ENCODE measurements around the gene DFFA.
"Not testable (repeated sequence)": the region's sequence is repeated elsewhere in the genome, so short reads cannot be mapped to it uniquely, and the experiment has no call there.

DFFA gene

DNA sequence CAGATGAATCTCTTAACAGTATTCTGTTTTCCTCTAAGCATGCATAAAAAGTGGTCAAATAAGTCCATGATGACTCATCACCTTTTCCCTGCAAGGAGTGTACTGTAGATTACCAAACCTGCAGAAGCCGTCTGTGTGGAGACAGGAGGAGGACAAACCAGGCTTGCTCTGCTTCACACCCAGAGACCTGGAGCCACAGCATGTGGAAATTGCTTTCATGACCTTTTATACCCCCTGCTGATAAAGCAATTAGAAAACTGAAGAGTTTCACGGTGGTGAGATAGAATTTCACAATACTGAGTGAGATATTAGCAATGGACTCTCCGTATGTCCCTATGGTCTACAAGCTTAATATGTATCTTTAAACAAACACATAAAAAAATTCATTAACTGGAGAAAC lies 13.1 kb downstream of the DFFA start:
- TF ChIP-seq POLR2A (IDR thresholded peaks at IDR 0.05; ENCODE audit: low read depth, low read length), result no peak
- DNase-seq (ENCODE audit: insufficient read length, low spot score), result peak; percentile 40

DNA sequence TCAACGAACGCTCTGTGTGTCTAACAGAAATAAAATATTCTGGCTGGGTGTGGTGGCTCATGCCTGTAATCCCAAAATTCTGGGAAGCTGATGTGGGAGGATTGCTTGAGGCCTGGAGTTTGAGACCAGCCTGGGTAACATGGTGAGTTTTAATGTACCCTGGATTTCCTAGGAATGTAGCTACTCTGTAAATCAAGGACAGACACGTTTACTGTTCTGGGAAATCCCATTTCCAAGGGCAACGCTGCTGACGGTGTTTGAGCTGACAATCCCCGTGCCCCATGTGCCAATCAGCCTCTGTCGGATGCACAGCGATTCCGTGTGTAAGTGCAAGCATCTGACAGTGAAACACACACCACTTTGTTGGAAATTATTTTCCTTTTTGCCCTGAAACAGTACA lies 14.5 kb downstream of the DFFA start:
- FAIRE-seq, result no peak
- no peak for DNase-seq (ENCODE audit: insufficient read length, low spot score)
- no peak for TF ChIP-seq POLR2A (IDR thresholded peaks at IDR 0.05; ENCODE audit: low read depth, low read length)

More for the DNA sequence above, 13.1 kb downstream of the DFFA start:
- peak; percentile 15 for FAIRE-seq

DNA sequence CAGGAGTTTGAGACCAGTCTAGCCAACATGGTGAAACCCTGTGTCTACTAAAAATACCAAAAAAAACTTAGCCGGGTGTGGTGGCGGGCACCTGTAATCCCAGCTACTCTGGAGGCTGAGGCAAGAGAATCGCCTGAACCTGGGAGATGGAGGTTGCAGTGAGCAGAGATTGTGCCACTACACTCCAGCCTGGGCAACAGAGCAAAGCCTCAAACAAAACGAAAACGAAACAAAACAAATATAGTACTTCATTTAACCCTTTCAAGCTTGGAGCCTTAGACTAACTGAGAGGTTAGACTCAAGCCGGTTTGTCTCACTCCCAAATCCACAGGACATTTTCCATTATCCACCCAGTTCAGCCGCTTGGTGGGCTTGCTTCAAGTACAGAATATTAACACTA lies 14.9 kb downstream of the DFFA start:
- not testable (repeated sequence) for DNase-seq (ENCODE audit: insufficient read length, low spot score); FAIRE-seq

DNA sequence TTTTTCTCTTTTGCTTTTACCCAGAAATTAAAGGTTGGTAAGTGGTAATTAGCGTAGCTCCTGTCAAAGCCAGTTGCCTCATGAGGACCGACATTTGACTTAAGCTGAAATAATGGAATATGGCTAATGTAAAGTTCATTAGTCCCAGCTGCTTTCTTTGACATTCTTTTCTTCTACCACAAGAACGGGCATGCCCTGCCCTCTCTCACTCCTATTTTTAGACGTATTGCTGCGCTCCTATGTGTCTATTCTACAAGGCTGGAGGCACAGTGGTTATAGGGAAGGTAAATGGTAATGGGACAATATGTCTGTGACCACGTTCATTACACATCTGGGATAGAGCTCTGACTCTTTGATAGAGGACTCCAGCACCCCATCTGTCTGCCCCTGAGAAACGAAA lies 15.7 kb downstream of the DFFA start:
- FAIRE-seq (no peak), DNase-seq (ENCODE audit: insufficient read length, low spot score) (no peak)
- no peak for TF ChIP-seq POLR2A (IDR thresholded peaks at IDR 0.05; ENCODE audit: low read depth, low read length)

DNA sequence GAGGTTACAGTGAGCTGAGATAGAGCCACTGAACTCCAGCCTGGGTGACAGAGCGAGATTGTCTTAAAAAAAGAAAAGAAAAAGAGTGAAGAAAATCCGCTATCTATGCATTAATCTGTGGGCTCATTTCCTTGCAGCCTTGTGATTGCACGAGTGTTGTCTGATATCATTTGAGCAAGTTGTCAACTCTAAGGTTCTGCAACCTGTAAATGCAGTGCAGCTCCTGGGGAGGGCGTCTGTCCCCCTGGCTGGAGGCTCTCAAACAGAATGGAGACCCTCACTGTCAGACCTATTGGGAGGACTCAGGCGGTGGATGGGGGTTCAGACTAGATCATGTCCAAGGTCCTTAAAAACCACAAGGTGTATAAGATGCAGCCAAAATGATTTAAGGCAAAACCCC lies 16.3 kb downstream of the DFFA start:
- TF ChIP-seq POLR2A (IDR thresholded peaks at IDR 0.05; ENCODE audit: low read depth, low read length), result no peak
- FAIRE-seq (no peak), DNase-seq (ENCODE audit: insufficient read length, low spot score) (no peak)

DNA sequence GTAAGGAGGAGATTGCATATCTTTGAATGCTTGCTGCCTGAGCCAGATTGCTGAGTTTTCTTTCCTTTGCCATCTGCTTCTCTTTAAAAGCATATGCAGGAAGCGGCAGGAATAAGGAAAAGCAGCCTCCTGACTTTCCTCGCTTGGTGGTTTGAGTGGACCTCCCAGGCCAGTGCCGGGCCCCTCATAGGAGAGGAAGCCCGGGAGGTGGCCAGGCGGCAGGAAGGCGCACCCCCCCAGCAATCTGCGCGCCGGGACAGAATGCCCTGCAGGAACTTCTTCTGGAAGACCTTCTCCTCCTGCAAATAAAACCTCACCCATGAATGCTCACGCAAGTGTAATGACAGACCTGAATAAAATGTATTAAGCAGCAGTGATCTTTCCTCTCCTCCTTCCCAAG lies 21.0 kb downstream of the DFFA start:
- no peak for TF ChIP-seq POLR2A (IDR thresholded peaks at IDR 0.05; ENCODE audit: low read depth, low read length)
- FAIRE-seq (no peak), DNase-seq (ENCODE audit: insufficient read length, low spot score) (no peak)

DNA sequence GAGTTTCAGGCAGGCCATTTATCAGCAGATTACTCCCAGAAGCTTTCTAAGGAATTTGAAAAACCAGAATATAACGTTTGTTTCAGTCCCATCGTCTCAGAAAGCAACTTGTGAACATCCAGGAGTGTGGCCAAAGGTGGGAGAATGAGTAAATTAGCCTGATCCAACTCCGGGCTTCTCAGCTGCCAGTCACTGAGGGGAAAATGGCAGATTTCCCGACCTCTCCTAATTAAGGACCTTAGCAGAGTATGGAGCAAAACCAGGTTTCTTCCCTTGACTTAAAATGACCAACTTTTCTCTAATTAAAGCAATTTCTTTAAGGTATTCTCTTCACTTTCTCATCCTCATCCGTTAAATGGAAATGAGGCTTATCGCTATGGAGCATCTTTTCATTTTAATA lies 21.5 kb downstream of the DFFA start:
- no peak for TF ChIP-seq POLR2A (IDR thresholded peaks at IDR 0.05; ENCODE audit: low read depth, low read length)
- no peak for FAIRE-seq
- DNase-seq (ENCODE audit: insufficient read length, low spot score), result no peak

DNA sequence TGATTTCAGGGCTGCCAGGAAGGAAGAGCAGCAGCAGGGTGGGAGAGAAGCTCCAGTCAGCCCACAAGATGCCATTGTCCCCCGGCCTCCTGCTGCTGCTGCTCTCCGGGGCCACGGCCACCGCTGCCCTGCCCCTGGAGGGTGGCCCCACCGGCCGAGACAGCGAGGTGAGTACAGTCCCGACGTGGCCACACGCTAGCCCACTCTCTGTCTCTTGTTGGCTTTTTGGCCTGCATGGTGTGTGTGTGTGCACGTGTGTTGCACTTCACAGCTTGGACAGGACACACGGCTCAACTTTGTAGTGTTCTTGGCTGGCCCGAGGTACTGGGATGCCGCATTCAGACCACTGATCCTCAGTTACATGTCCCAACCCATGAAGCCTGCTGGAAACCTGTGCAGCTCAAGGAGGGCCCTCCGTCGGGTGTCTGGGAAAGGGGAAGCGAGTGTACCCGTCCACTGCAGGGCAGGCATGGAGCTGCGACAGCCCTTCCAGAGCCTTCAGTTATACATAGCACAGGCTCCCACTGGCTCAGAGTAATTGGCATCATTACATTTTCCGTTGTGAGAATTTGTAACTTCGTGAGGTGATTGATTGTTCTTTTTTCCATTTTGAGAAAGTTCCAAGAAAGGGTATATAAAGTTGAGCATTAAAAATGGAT lies 22.0 kb downstream of the DFFA start:
- no peak for FAIRE-seq
- TF ChIP-seq POLR2A (IDR thresholded peaks at IDR 0.05; ENCODE audit: low read depth, low read length), result no peak
- no peak for DNase-seq (ENCODE audit: insufficient read length, low spot score)

DNA sequence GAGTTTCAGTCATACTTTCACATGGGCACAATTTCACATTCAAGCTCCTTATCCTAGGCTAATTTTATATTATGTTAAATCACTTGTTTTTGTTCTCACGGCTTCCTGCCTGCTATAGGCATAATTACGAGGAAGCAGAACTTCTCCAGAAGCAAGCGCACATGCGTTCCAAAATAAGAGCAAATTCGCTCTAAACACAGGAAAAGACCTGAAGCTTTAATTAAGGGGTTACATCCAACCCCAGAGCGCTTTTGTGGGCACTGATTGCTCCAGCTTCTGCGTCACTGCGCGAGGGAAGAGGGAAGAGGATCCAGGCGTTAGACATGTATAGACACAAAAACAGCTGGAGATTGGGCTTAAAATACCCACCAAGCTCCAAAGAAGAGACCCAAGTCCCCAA lies 22.6 kb downstream of the DFFA start, which contains the start of gene CORT:
CORT (plus strand) TSS at position 281 of the 400 bp plus-strand sequence. CDS start 193 bp downstream, outside the sequence.
- FAIRE-seq, result no peak
- no peak for DNase-seq (ENCODE audit: insufficient read length, low spot score)
- no peak for TF ChIP-seq POLR2A (IDR thresholded peaks at IDR 0.05; ENCODE audit: low read depth, low read length)

DNA sequence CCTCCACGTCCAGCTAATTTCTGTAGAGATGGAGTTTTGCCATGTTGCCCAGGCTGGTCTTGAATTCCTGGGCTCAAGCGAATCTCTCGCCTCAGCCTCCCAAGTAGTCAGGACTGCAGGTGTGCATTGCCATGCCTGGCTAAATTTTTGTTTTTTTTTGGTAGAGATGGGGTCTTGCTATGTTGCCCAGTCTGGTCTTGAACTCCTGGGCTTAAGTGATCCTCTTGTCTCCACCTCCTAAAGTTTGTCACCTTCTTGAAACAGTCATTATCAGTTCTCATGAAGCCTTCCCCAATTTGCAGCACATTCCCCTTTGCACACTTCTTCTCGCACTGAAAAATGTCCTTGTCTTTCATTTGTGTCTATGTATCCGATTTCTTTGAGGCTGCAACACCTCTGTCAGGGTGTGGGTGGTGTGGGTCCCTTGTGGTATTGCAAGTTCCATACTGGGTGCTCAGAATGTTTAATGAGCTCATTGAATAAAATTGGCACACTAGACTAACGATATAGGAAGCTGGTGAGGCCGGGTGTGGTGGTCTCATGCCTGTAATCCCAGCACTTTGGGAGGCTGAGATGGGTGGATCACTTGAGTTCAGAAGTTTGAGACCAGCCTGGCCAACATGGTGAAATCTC lies 25.4 kb downstream of the DFFA start:
- DNase-seq (ENCODE audit: insufficient read length, low spot score) (no peak), FAIRE-seq (no peak)
- no peak for TF ChIP-seq POLR2A (IDR thresholded peaks at IDR 0.05; ENCODE audit: low read depth, low read length)

DNA sequence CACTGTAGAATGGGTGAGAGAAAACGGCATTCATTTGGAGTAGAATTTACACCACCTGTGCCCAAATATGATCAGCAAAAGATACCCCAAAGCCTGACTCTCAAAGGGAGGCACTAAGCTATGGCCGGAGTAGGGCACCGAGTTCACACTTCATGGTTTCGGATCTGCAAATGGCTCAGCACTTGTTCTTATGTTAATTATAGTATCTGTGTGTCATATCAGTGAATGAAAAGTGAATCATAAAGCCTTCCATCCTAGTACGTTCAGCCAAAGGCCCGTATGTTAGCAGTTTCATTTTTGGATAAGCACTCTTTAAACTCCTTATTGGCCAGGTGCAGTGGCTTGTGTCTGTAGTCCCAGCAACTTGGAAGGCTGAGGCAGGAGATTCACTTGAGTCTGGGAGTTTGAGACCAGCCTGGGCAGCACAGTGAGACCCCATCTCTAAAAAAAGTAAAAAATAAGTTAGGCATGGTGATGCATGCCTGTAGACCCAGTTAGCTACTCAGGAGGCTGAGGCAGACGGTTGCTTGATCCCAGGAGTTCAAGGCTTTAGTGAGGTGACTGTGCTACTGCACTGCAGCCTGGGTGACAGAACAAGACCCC lies 27.4 kb downstream of the DFFA start:
- TF ChIP-seq POLR2A (IDR thresholded peaks at IDR 0.05; ENCODE audit: low read depth, low read length), result no peak
- FAIRE-seq (no peak), DNase-seq (ENCODE audit: insufficient read length, low spot score) (no peak)

DNA sequence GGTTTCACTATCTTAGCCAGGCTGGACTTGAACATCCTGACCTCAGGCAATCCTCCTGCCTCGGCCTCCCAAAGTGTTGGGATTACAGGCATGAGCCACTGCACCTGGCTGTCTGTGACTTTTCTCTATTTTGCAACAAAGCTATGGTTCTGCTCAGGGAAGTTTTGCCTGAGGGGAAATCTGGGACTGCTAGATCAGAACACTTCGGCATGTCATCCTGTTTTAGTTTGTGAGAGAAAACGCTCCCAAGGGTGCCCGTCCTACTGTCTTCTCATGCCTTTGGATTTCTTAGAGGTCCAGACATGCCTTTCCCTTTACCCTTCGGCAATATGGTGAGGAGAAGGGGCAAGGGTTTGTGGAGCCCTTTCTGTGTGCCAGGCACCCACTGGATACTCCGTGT lies 28.1 kb downstream of the DFFA start:
- FAIRE-seq, result no peak
- DNase-seq (ENCODE audit: insufficient read length, low spot score), result no peak
- no peak for TF ChIP-seq POLR2A (IDR thresholded peaks at IDR 0.05; ENCODE audit: low read depth, low read length)

DNA sequence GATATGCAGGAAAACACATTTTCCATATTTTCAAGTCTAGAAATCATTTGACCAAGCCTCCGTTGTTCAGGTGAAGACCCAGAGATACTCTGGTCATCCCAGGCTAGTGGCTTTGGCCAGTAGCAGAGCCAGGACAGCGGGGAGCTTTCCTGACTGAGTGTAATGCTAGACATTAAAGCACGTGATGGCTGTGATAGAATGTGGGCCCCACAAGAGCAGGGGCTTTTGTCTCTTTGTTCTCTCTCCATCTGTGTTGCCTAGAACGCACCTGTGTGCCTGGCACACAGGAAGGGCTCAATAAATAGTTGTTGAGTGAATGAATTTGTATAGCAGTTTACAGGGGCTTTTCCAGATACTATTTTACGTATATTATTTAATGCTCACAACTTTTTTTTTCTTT lies 31.5 kb downstream of the DFFA start:
- no peak for TF ChIP-seq POLR2A (IDR thresholded peaks at IDR 0.05; ENCODE audit: low read depth, low read length)
- FAIRE-seq (no peak), DNase-seq (ENCODE audit: insufficient read length, low spot score) (no peak)

DNA sequence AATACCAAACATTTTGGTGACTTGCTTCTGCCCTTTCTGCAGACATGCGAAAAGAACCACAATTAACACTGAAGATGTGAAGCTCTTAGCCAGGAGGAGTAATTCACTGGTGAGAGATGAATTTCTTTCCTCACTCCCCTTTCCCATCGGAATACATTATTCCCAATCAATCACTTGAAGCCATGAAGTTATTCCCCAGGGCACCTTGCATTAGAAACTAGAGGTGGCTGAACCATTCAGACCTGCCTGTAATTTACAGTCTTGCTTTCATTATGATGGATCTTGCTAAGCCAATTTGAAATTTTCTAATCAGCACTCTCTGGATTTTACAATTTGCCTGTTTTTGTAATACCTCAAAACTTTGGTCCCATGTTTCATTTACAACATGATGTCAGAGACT lies 32.0 kb downstream of the DFFA start:
- no peak for TF ChIP-seq POLR2A (IDR thresholded peaks at IDR 0.05; ENCODE audit: low read depth, low read length)
- DNase-seq (ENCODE audit: insufficient read length, low spot score) (no peak), FAIRE-seq (no peak)

DNA sequence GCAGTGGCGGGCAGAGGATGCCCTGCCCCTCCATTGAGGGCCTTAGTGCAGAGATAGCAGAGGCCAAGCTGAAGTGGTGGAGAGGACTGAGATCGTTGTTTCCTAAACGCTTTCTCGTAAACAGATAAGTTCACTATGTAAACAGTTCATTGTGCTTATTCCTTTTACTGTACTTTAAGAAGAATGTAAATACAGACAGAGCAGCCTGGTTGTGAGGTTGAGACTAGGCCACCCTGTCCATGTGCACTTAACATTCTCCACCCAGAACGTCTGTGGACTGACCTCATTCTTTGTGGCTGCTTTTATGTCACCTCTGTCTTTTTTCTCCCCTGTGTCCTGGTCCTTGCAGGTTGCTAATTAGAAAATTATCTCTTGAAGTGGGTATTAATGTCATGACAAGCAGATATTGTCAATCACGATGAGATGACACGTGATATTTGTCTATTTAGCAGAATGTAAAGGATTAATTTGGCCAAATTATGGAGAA lies 33.6 kb downstream of the DFFA start:
- no peak for TF ChIP-seq POLR2A (IDR thresholded peaks at IDR 0.05; ENCODE audit: low read depth, low read length)
- DNase-seq (ENCODE audit: insufficient read length, low spot score) (no peak), FAIRE-seq (no peak)

All from H54 (cell line).